ENCODE measurements around the gene TACR2.

TACR2 gene

GRCh38 chr10:69376662-69377061, 40.1 kb downstream of the TACR2 start:
- no peak for DNase-seq (ENCODE audit: low read depth in 4 of 4, low spot score in 1 of 4)

GRCh38 chr10:69375307-69376151, 41.2 kb downstream of the TACR2 start:
- DNase-seq (ENCODE audit: low read depth in 4 of 4, low spot score in 1 of 4), result no peak

- DNase-seq (ENCODE audit: low read depth in 4 of 4, low spot score in 1 of 4), result no peak
Measured at GRCh38 chr10:69374931-69375306, 41.8 kb downstream of the TACR2 start.

GRCh38 chr10:69374242-69374641, 42.5 kb downstream of the TACR2 start:
- no peak for DNase-seq (ENCODE audit: low read depth in 4 of 4, low spot score in 1 of 4)

- DNase-seq (ENCODE audit: low read depth in 4 of 4, low spot score in 1 of 4), result no peak
Measured at GRCh38 chr10:69372126-69372980, 44.4 kb downstream of the TACR2 start.

GRCh38 chr10:69367469-69367868, 49.2 kb downstream of the TACR2 start:
- no peak for DNase-seq (ENCODE audit: low read depth in 4 of 4, low spot score in 1 of 4)

- no peak for DNase-seq (ENCODE audit: low read depth in 4 of 4, low spot score in 1 of 4)
Measured at GRCh38 chr10:69366738-69367137, 50.0 kb downstream of the TACR2 start.

- no peak for DNase-seq (ENCODE audit: low read depth in 4 of 4, low spot score in 1 of 4)
Measured at GRCh38 chr10:69364232-69364940, 52.3 kb downstream of the TACR2 start.

- no peak for DNase-seq (ENCODE audit: low read depth in 4 of 4, low spot score in 1 of 4)
Measured at GRCh38 chr10:69363666-69364065, 53.1 kb downstream of the TACR2 start.

GRCh38 chr10:69362471-69362954, 54.2 kb downstream of the TACR2 start:
- no peak for DNase-seq (ENCODE audit: low read depth in 4 of 4, low spot score in 1 of 4)

- DNase-seq (ENCODE audit: low read depth in 4 of 4, low spot score in 1 of 4), result no peak
Measured at GRCh38 chr10:69361303-69361614, 55.5 kb downstream of the TACR2 start.

GRCh38 chr10:69360485-69361302, 56.0 kb downstream of the TACR2 start:
- DNase-seq (ENCODE audit: low read depth in 4 of 4, low spot score in 1 of 4), result no peak

- DNase-seq (ENCODE audit: low read depth in 4 of 4, low spot score in 1 of 4), result no peak
Measured at GRCh38 chr10:69359594-69359993, 57.1 kb downstream of the TACR2 start.

GRCh38 chr10:69359148-69359547, 57.6 kb downstream of the TACR2 start:
- DNase-seq (ENCODE audit: low read depth in 4 of 4, low spot score in 1 of 4), result no peak

- no peak for DNase-seq (ENCODE audit: low read depth in 4 of 4, low spot score in 1 of 4)
Measured at GRCh38 chr10:69358148-69358795, 58.4 kb downstream of the TACR2 start.

- no peak for DNase-seq (ENCODE audit: low read depth in 4 of 4, low spot score in 1 of 4)
Measured at GRCh38 chr10:69356187-69356586, 60.5 kb downstream of the TACR2 start.

- no peak for DNase-seq (ENCODE audit: low read depth in 4 of 4, low spot score in 1 of 4)
Measured at GRCh38 chr10:69353977-69354635, 62.6 kb downstream of the TACR2 start.

All from stimulated activated CD4-positive, alpha-beta T cell treated with anti-CD3 and anti-CD28 coated beads, Interleukin-1b, Interleukin-23, amount 100 ng/mL, for 24 hours (primary cell).